ENCODE results near the gene PPAT. TPM values are rescaled to one million over a fixed set of nuclear protein-coding genes. Genes with fewer than 3 reads are reported as not detected.
"Not testable (repeated sequence)": the region's sequence is repeated elsewhere in the genome, so short reads cannot be mapped to it uniquely, and the experiment has no call there.

The PPAT gene
- total and polyA plus RNA-seq, 4 donors: 3.7 to 11.0 (median 5.7) TPM

DNA sequence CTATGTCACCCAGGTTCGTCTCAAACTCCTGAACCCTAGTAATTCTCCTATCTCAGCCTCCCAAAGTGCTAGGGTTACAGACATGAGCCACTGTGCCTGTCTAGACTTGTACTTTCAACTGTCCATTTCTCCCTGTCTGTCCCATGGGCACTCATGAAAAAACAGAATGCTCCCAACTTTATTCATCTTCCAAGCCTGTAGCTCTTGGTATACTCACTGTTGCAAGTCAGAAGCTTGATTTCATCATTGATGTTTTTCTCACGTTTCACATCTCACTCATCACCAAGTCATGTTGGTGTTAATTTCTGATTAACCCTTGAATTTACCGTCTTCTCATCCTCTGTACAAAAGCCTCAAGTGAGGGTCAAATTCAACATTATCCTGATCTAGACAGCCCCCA, 24.7 kb upstream of the PPAT start:
- 84% methylated on average over 3 of the region's 3 CpGs for WGBS
- Histone ChIP-seq H3K9me3 (ENCODE audit: control insufficient read depth in 4 of 4, low read length in 3 of 4) (no peaks in the 10 kb centered on the region), H3K9ac (ENCODE audit: low read depth in 1 of 2, low read length in 2 of 2) (no peak overlapping the region), H3K27ac (ENCODE audit: low read depth in 1 of 2, low read length in 2 of 2) (no peak overlapping the region), H3K36me3 (ENCODE audit: control insufficient read depth in 4 of 4, insufficient read depth in 3 of 4, low read depth in 1 of 4, low read length in 3 of 4) (peaks cover 8 to 57% (median 41%) of the 10 kb centered on the region in 4 donors), H3K4me3 (ENCODE audit: low read depth in 1 of 3, low read length in 3 of 3) (no peak overlapping the region), H3K4me1 (ENCODE audit: control insufficient read depth in 4 of 4, insufficient read depth in 4 of 4, low read length in 3 of 4) (no peaks in the 10 kb centered on the region), H3K27me3 (ENCODE audit: control insufficient read depth in 4 of 4, insufficient read depth in 4 of 4, low read length in 3 of 4) (no peaks in the 10 kb centered on the region)
- DNase-seq (ENCODE audit: low spot score): no peak
- TF ChIP-seq SP1 (IDR thresholded peaks at IDR 0.05) (no peak), NR2F2 (IDR thresholded peaks at IDR 0.05) (no peak), JUND (IDR thresholded peaks at IDR 0.05) (no peak), RXRA (IDR thresholded peaks at IDR 0.05) (no peak), FOXA2 (IDR thresholded peaks at IDR 0.05) (no peak)
- TF ChIP-seq, protein P1, sequence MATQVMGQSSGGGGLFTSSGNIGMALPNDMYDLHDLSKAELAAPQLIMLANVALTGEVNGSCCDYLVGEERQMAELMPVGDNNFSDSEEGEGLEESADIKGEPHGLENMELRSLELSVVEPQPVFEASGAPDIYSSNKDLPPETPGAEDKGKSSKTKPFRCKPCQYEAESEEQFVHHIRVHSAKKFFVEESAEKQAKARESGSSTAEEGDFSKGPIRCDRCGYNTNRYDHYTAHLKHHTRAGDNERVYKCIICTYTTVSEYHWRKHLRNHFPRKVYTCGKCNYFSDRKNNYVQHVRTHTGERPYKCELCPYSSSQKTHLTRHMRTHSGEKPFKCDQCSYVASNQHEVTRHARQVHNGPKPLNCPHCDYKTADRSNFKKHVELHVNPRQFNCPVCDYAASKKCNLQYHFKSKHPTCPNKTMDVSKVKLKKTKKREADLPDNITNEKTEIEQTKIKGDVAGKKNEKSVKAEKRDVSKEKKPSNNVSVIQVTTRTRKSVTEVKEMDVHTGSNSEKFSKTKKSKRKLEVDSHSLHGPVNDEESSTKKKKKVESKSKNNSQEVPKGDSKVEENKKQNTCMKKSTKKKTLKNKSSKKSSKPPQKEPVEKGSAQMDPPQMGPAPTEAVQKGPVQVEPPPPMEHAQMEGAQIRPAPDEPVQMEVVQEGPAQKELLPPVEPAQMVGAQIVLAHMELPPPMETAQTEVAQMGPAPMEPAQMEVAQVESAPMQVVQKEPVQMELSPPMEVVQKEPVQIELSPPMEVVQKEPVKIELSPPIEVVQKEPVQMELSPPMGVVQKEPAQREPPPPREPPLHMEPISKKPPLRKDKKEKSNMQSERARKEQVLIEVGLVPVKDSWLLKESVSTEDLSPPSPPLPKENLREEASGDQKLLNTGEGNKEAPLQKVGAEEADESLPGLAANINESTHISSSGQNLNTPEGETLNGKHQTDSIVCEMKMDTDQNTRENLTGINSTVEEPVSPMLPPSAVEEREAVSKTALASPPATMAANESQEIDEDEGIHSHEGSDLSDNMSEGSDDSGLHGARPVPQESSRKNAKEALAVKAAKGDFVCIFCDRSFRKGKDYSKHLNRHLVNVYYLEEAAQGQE (IDR thresholded peaks at IDR 0.05): no peak
- TF ChIP-seq, protein P2, sequence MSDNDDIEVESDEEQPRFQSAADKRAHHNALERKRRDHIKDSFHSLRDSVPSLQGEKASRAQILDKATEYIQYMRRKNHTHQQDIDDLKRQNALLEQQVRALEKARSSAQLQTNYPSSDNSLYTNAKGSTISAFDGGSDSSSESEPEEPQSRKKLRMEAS (IDR thresholded peaks at IDR 0.05): no peak

DNA sequence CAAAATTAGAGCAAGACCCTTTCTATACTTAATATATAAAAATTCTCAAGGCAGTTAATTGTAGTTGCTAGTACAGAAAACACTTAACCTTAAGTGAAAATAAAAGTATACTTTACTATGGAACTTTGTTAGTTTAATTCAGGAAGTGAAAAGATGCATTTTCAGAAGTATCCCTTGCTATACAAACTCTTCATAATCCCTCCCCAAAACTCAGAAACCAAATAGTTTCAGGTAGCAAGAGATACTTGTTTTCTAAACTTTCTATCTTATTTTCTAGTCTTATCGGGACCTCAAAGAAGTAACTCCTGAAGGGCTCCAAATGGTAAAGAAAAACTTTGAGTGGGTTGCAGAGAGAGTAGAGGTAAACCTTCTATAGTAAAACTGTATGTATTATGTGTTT, 14.9 kb upstream of the PPAT start:
- no peak overlapping the region for H3K4me3 ChIP-seq (ENCODE audit: low read depth in 1 of 3, low read length in 3 of 3)
- H3K9ac ChIP-seq (ENCODE audit: low read depth in 1 of 2, low read length in 2 of 2): no peak overlapping the region
- TF ChIP-seq RXRA (IDR thresholded peaks at IDR 0.05) (no peak), TAF1 (conservative IDR thresholded peaks at IDR 0.05) (no peak), NR2F2 (IDR thresholded peaks at IDR 0.05) (no peak), RAD21 (IDR thresholded peaks at IDR 0.05) (no peak), YY1 (IDR thresholded peaks at IDR 0.05) (no peak), HNF4G (IDR thresholded peaks at IDR 0.05) (no peak)
- TF ChIP-seq, protein P2 (IDR thresholded peaks at IDR 0.05): no peak
- TF ChIP-seq, protein P3, sequence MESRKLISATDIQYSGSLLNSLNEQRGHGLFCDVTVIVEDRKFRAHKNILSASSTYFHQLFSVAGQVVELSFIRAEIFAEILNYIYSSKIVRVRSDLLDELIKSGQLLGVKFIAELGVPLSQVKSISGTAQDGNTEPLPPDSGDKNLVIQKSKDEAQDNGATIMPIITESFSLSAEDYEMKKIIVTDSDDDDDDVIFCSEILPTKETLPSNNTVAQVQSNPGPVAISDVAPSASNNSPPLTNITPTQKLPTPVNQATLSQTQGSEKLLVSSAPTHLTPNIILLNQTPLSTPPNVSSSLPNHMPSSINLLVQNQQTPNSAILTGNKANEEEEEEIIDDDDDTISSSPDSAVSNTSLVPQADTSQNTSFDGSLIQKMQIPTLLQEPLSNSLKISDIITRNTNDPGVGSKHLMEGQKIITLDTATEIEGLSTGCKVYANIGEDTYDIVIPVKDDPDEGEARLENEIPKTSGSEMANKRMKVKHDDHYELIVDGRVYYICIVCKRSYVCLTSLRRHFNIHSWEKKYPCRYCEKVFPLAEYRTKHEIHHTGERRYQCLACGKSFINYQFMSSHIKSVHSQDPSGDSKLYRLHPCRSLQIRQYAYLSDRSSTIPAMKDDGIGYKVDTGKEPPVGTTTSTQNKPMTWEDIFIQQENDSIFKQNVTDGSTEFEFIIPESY (IDR thresholded peaks at IDR 0.05): no peak
- TF ChIP-seq, protein P4, sequence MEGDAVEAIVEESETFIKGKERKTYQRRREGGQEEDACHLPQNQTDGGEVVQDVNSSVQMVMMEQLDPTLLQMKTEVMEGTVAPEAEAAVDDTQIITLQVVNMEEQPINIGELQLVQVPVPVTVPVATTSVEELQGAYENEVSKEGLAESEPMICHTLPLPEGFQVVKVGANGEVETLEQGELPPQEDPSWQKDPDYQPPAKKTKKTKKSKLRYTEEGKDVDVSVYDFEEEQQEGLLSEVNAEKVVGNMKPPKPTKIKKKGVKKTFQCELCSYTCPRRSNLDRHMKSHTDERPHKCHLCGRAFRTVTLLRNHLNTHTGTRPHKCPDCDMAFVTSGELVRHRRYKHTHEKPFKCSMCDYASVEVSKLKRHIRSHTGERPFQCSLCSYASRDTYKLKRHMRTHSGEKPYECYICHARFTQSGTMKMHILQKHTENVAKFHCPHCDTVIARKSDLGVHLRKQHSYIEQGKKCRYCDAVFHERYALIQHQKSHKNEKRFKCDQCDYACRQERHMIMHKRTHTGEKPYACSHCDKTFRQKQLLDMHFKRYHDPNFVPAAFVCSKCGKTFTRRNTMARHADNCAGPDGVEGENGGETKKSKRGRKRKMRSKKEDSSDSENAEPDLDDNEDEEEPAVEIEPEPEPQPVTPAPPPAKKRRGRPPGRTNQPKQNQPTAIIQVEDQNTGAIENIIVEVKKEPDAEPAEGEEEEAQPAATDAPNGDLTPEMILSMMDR (IDR thresholded peaks at IDR 0.05; ENCODE audit: low read depth, low read length, missing input control): no peak
- no peak overlapping the region for H3K27ac ChIP-seq (ENCODE audit: low read depth in 1 of 2, low read length in 2 of 2)
- no peaks in the 10 kb centered on the region for H3K4me1 ChIP-seq (ENCODE audit: control insufficient read depth in 4 of 4, insufficient read depth in 4 of 4, low read length in 3 of 4)
- no peaks in the 10 kb centered on the region for H3K27me3 ChIP-seq (ENCODE audit: control insufficient read depth in 4 of 4, insufficient read depth in 4 of 4, low read length in 3 of 4)
- no peaks in the 10 kb centered on the region for H3K9me3 ChIP-seq (ENCODE audit: control insufficient read depth in 4 of 4, low read length in 3 of 4)
- no peak for DNase-seq (ENCODE audit: low spot score)
- WGBS: 96% methylated on average over 1 of the region's 1 CpG
- H3K36me3 ChIP-seq (ENCODE audit: control insufficient read depth in 4 of 4, insufficient read depth in 3 of 4, low read depth in 1 of 4, low read length in 3 of 4): peaks cover 4 to 56% (median 32%) of the 10 kb centered on the region in 4 donors

DNA sequence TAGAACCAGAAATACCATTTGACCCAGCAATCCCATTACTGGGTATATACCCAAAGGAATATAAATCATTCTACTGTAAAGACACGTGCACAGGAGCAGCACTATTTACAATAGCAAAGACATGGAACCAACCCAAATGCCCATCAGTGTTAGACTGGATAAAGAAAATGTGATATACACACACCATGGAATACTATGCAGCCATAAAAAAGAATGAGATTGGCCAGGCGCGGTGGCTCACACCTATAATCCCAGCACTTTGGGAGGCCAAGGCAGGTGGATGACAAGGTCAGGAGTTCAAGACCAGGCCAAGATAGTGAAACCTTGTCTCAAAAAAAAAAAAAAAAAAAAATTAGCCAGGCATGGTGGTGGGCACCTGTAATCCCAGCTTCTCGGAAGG, 14.1 kb upstream of the PPAT start:
- peaks cover 3 to 53% (median 28%) of the 10 kb centered on the region in 4 donors for H3K36me3 ChIP-seq (ENCODE audit: control insufficient read depth in 4 of 4, insufficient read depth in 3 of 4, low read depth in 1 of 4, low read length in 3 of 4)

More for the DNA sequence above, 14.1 kb upstream of the PPAT start:
- H3K9me3 ChIP-seq (ENCODE audit: control insufficient read depth in 4 of 4, low read length in 3 of 4); H3K4me3 ChIP-seq (ENCODE audit: low read depth in 1 of 3, low read length in 3 of 3); H3K9ac ChIP-seq (ENCODE audit: low read depth in 1 of 2, low read length in 2 of 2); H3K27ac ChIP-seq (ENCODE audit: low read depth in 1 of 2, low read length in 2 of 2); H3K27me3 ChIP-seq (ENCODE audit: control insufficient read depth in 4 of 4, insufficient read depth in 4 of 4, low read length in 3 of 4); DNase-seq (ENCODE audit: low spot score); H3K4me1 ChIP-seq (ENCODE audit: control insufficient read depth in 4 of 4, insufficient read depth in 4 of 4, low read length in 3 of 4): not testable (repeated sequence)
- WGBS: 97% methylated on average over 4 of the region's 4 CpGs
